Astrocyte (in vitro differentiated cells and primary cell): ENCODE results near the gene HTRA1. TPM values are rescaled to one million over a fixed set of nuclear protein-coding genes. Genes with fewer than 3 reads are reported as not detected.

Source experiments
- DNase-seq: peaks from one replicate; pipeline ENCODE4 v3.0.0-alpha.2; 2010; ENCODE audit warnings: low read depth
- FAIRE-seq: peaks from 2 replicates; lab custom pipeline; 2011; peaks lifted over from hg19 to GRCh38; lab: Jason Lieb, UNC
- H2AFZ ChIP-seq: 2 replicates; pipeline ENCODE4 v1.6.0; 2012; ENCODE audit warnings: low read depth, low read length, inconsistent platforms
- H3K27ac ChIP-seq: 2 replicates; pipeline ENCODE4 v1.5.1; 2011; ENCODE audit warnings: low read depth, low read length, inconsistent platforms
- H3K27me3 ChIP-seq: 2 replicates; pipeline ENCODE4 v1.6.0; 2011; ENCODE audit warnings: low read length, inconsistent platforms; ENCODE audit not compliant: insufficient read depth
- H3K36me3 ChIP-seq: 2 replicates; pipeline ENCODE4 v1.5.1; 2011; ENCODE audit warnings: low read length, inconsistent platforms; ENCODE audit not compliant: insufficient read depth
- H3K4me1 ChIP-seq: 2 replicates; pipeline ENCODE4 v1.5.1; 2011; ENCODE audit warnings: low read length, inconsistent platforms; ENCODE audit not compliant: insufficient read depth
- H3K4me2 ChIP-seq: 2 replicates; pipeline ENCODE4 v1.6.0; 2012; ENCODE audit warnings: low read length, inconsistent platforms
- H3K4me3 ChIP-seq: 2 replicates; pipeline ENCODE4 v1.5.1; 2011; ENCODE audit warnings: low read depth, mild to moderate bottlenecking, low read length, inconsistent platforms; ENCODE audit not compliant: insufficient read depth
- H3K79me2 ChIP-seq: 2 replicates; pipeline ENCODE4 v1.6.0; 2012; ENCODE audit warnings: mild to moderate bottlenecking, low read length, inconsistent platforms; ENCODE audit not compliant: insufficient read depth
- H3K9ac ChIP-seq: 2 replicates; pipeline ENCODE4 v1.6.0; 2012; ENCODE audit warnings: mild to moderate bottlenecking, low read length, inconsistent platforms
- H3K9me3 ChIP-seq: 2 replicates; pipeline ENCODE4 v1.5.1; 2012; ENCODE audit warnings: low read depth, mild to moderate bottlenecking, low read length, inconsistent platforms; ENCODE audit not compliant: insufficient read depth
- H4K20me1 ChIP-seq: 2 replicates; pipeline ENCODE4 v1.6.0; 2012; ENCODE audit warnings: low read length, inconsistent platforms; ENCODE audit not compliant: insufficient read depth
- H3K27ac Mint-ChIP-seq: one replicate; pipeline ENCODE4 v1.8.0; 2021; ENCODE audit warnings: mild to moderate bottlenecking, mixed read lengths; ENCODE audit not compliant: unreplicated experiment
- H3K27me3 Mint-ChIP-seq: one replicate; pipeline ENCODE4 v1.8.0; 2021; ENCODE audit warnings: low read depth, mixed read lengths; ENCODE audit not compliant: unreplicated experiment
- H3K36me3 Mint-ChIP-seq: one replicate; pipeline ENCODE4 v1.8.0; 2021; ENCODE audit warnings: low read depth, mixed read lengths; ENCODE audit not compliant: unreplicated experiment
- H3K4me1 Mint-ChIP-seq: one replicate; pipeline ENCODE4 v1.8.0; 2021; ENCODE audit warnings: low read depth, mixed read lengths; ENCODE audit not compliant: unreplicated experiment
- H3K4me3 Mint-ChIP-seq: one replicate; pipeline ENCODE4 v1.8.0; 2021; ENCODE audit warnings: mild to moderate bottlenecking, moderate library complexity, mixed read lengths; ENCODE audit not compliant: unreplicated experiment
- H3K9me3 Mint-ChIP-seq: one replicate; pipeline ENCODE4 v1.8.0; 2021; ENCODE audit warnings: mild to moderate bottlenecking, mixed read lengths; ENCODE audit not compliant: unreplicated experiment
- EZH2 ChIP-seq: IDR thresholded peaks from 2 replicates; pipeline ENCODE4 v1.6.1; 2012; ENCODE audit warnings: mild to moderate bottlenecking, low read length, inconsistent platforms; ENCODE audit not compliant: insufficient read depth
- total RNA-seq: library from RNA; stranded (reverse); gene quantifications from 2 replicates; pipeline ENCODE4 v1.2.1, GENCODE V29; 2021
- TF ChIP-seq, protein P1 (sequence below): IDR thresholded peaks from 2 replicates; pipeline ENCODE4 v1.5.1; 2011; ENCODE audit warnings: low read depth, mild to moderate bottlenecking, inconsistent platforms, low read length, moderate library complexity; ENCODE audit not compliant: insufficient read depth

Gene HTRA1
- total RNA-seq, 1 donor from 2014 or later = 34.9 TPM

DNA sequence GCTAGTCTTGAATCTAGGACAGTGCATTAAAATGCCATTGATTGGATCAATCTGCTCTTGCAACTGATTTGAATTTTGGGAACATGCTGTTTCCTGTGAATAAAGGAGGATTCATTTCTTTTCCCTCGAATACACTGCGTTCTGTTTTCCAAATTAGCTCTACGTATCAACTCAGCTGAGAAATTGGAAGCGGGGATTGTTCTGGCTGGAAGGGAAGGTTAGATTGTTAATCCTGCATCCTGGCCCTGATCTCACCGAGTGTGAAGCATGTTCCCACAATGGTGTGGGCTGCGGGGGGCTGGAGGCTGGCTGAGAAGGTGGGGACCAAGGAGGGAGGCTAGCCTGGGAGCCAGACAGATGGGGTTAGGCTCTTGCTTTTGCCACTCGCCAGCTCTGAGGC lies 17.6 kb downstream of the HTRA1 start:
- H3K36me3 ChIP-seq = no peaks in the 10 kb centered on the region
- H3K4me3 Mint-ChIP-seq = no peak overlapping the region
- DNase-seq (no peak), FAIRE-seq (no peak)
- no peaks in the 10 kb centered on the region for H3K27me3 ChIP-seq
- H2AFZ ChIP-seq = no peak overlapping the region
- peaks cover 3% of the 10 kb centered on the region for H3K36me3 Mint-ChIP-seq
- H3K79me2 ChIP-seq = peaks cover 2% of the 10 kb centered on the region
- no peaks in the 10 kb centered on the region for H3K9me3 ChIP-seq
- peaks cover 25% of the 10 kb centered on the region for H3K4me1 ChIP-seq
- H3K4me2 ChIP-seq = no peak overlapping the region
- H4K20me1 ChIP-seq = peaks cover 5% of the 10 kb centered on the region
- no peak overlapping the region for H3K27ac Mint-ChIP-seq
- H3K4me1 Mint-ChIP-seq = peaks cover 34% of the 10 kb centered on the region
- no peak overlapping the region for H3K4me3 ChIP-seq
- peaks cover 5% of the 10 kb centered on the region for H3K9me3 Mint-ChIP-seq
- TF ChIP-seq, protein P1, sequence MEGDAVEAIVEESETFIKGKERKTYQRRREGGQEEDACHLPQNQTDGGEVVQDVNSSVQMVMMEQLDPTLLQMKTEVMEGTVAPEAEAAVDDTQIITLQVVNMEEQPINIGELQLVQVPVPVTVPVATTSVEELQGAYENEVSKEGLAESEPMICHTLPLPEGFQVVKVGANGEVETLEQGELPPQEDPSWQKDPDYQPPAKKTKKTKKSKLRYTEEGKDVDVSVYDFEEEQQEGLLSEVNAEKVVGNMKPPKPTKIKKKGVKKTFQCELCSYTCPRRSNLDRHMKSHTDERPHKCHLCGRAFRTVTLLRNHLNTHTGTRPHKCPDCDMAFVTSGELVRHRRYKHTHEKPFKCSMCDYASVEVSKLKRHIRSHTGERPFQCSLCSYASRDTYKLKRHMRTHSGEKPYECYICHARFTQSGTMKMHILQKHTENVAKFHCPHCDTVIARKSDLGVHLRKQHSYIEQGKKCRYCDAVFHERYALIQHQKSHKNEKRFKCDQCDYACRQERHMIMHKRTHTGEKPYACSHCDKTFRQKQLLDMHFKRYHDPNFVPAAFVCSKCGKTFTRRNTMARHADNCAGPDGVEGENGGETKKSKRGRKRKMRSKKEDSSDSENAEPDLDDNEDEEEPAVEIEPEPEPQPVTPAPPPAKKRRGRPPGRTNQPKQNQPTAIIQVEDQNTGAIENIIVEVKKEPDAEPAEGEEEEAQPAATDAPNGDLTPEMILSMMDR = no peak
- peaks cover 9% of the 10 kb centered on the region for H3K27me3 Mint-ChIP-seq
- H3K27ac ChIP-seq = no peak overlapping the region
- no peak overlapping the region for H3K9ac ChIP-seq

DNA sequence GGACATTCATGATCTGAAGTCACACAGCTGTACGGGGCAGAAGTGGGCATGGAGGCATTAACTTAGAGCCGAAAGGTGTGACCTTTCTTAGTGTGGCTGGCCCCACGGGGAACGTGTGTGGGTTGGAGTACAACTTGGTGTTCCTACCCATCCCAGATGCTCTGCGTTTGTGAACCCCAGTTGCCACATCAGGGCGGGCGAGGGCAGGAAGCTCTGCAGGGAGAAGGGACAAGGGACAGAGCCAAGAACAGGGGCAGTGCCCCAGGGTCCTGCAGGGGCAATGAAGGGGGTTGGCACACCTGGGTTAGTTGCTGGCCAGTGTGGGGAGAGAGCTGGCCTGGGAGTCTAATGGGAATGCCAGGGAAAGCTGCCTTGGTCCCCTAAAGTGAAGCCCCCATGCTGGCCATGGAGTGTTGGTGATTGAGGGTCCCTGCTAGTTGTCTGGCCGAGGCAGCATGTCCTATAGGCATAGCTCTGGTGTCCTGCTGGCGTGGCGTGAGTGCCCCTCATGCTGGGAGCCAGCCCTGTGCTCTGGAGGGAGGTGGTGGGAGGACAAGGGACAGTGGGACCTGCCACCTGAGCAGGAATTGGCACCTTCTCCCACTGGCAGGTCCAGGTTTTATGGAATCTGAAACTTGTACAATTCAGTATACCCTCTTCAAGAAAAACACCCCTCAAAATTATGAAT lies 18.9 kb downstream of the HTRA1 start:
- Histone ChIP-seq H3K4me1 (peaks cover 13% of the 10 kb centered on the region), H2AFZ (no peak overlapping the region), H3K36me3 (no peaks in the 10 kb centered on the region), H4K20me1 (peaks cover 5% of the 10 kb centered on the region), H3K9ac (no peak overlapping the region), H3K9me3 (no peaks in the 10 kb centered on the region), H3K79me2 (no peaks in the 10 kb centered on the region), H3K4me3 (no peak overlapping the region), H3K27ac (no peak overlapping the region), H3K4me2 (no peak overlapping the region), H3K27me3 (no peaks in the 10 kb centered on the region)
- TF ChIP-seq EZH2 = no peak
- TF ChIP-seq, protein P1 = no peak
- H3K9me3 Mint-ChIP-seq = peaks cover 5% of the 10 kb centered on the region
- H3K4me3 Mint-ChIP-seq = no peak overlapping the region
- no peak for FAIRE-seq
- no peak overlapping the region for H3K27ac Mint-ChIP-seq
- H3K27me3 Mint-ChIP-seq = peaks cover 12% of the 10 kb centered on the region
- DNase-seq = no peak
- H3K36me3 Mint-ChIP-seq = peaks cover 3% of the 10 kb centered on the region
- peaks cover 22% of the 10 kb centered on the region for H3K4me1 Mint-ChIP-seq
